HL-60 (cell line): ENCODE results near the gene LRMDA.

Experiments
- DNase-seq, 2 experiments: peaks; one replicate each; pipeline ENCODE4 v3.0.0-alpha.2; 2010 to 2020; ENCODE audit warnings: low read depth in 1 of 2, low spot score in 1 of 2
- H3K27ac ChIP-seq: fragments of 250-450 bp; sonication (Bioruptor Pico); replicated peaks from 2 replicates; pipeline ENCODE4 v1.5.1; 2020; ENCODE audit warnings: mild to moderate bottlenecking, moderate library complexity
- H3K27me3 ChIP-seq: fragments of 250-450 bp; sonication (Bioruptor Pico); 2 replicates; pipeline ENCODE4 v1.5.1; 2021; ENCODE audit warnings: mild to moderate bottlenecking, moderate library complexity; ENCODE audit not compliant: insufficient read depth, poor library complexity, severe bottlenecking
- H3K4me3 ChIP-seq: replicated peaks from 2 replicates; pipeline ENCODE4 v1.5.1; 2011; ENCODE audit warnings: mild to moderate bottlenecking, control low read depth, low read length; ENCODE audit not compliant: insufficient read depth
- CTCF ChIP-seq: IDR thresholded peaks from one replicate; pipeline ENCODE4 v1.5.1; 2011; ENCODE audit warnings: low read length, control low read depth, inconsistent platforms; ENCODE audit not compliant: insufficient read depth
- GABPA ChIP-seq: IDR thresholded peaks from 2 replicates; pipeline ENCODE4 v1.6.1; 2012; ENCODE audit warnings: low read depth
- POLR2AphosphoS5 ChIP-seq: IDR thresholded peaks from 2 replicates; pipeline ENCODE4 v1.6.1; 2012; ENCODE audit warnings: low read depth
- REST ChIP-seq: IDR thresholded peaks from 2 replicates; pipeline ENCODE4 v1.6.1; 2012; ENCODE audit warnings: low read depth; ENCODE audit not compliant: insufficient replicate concordance
- SPI1 ChIP-seq: IDR thresholded peaks from 2 replicates; pipeline ENCODE4 v1.6.1; 2012; ENCODE audit warnings: low read depth, mild to moderate bottlenecking, borderline replicate concordance

Gene LRMDA

GRCh38 chr10:75773231-75773780, 341.9 kb downstream of the LRMDA start:
- Histone ChIP-seq H3K4me3 (no peak overlapping the region), H3K27me3 (no peaks in the 10 kb centered on the region), H3K27ac (no peak overlapping the region)
- TF ChIP-seq REST, result no peak
- no peak for TF ChIP-seq POLR2AphosphoS5
- no peak for TF ChIP-seq CTCF
- TF ChIP-seq GABPA, result no peak
- TF ChIP-seq SPI1, result no peak
- no peak for DNase-seq

GRCh38 chr10:75773813-75774782, 342.7 kb downstream of the LRMDA start:
- no peak for DNase-seq
- Histone ChIP-seq H3K27ac (no peak overlapping the region), H3K27me3 (no peaks in the 10 kb centered on the region), H3K4me3 (no peak overlapping the region)
- no peak for TF ChIP-seq GABPA
- TF ChIP-seq CTCF, result no peak
- no peak for TF ChIP-seq POLR2AphosphoS5
- TF ChIP-seq SPI1, result no peak
- no peak for TF ChIP-seq REST

GRCh38 chr10:75774783-75775490, 343.5 kb downstream of the LRMDA start:
- no peak overlapping the region for H3K4me3 ChIP-seq
- no peak for TF ChIP-seq GABPA
- no peak for TF ChIP-seq POLR2AphosphoS5
- no peak for TF ChIP-seq SPI1
- no peak for TF ChIP-seq REST
- TF ChIP-seq CTCF, result no peak
- H3K27ac ChIP-seq, result no peak overlapping the region
- no peak for DNase-seq
- no peaks in the 10 kb centered on the region for H3K27me3 ChIP-seq
